IMR-90 (cell line): ENCODE results near the gene CALN1. TPM values are rescaled to one million over a fixed set of nuclear protein-coding genes. Genes with fewer than 3 reads are reported as not detected.

Source experiments
- ATAC-seq: fragments of 200-7000 bp; cut with Tn5 transposase; 2 replicates; pipeline ENCODE4 v1.9.1; 2020; ENCODE audit warnings: low read depth, mild to moderate bottlenecking, moderate library complexity
- BruUV-seq: library from RNA; stranded (reverse); fragments of 400-500 nt; replicated peaks from 2 replicates; lab custom pipeline; 2021; lab: Mats Ljungman, UMichigan
- CTCF ChIA-PET: fragments of 300-600 bp; formaldehyde crosslinking; extraction: SDS; loops from one replicate; lab custom pipeline; 2021; ENCODE audit warnings: antibody characterized with exemption; lab: Yijun Ruan, JAX
- POLR2A ChIA-PET: fragments of 300-600 bp; sonication (Branson Sonifier 250); formaldehyde crosslinking; loops from one replicate; lab custom pipeline; 2022; ENCODE audit warnings: antibody characterized with exemption; ENCODE audit not compliant: unreplicated experiment; lab: Charles Lee
- DNase-seq: peaks from one replicate; pipeline ENCODE4 v3.0.0; 2013
- H2AFZ ChIP-seq: replicated peaks from 2 replicates; pipeline ENCODE3; 2013; ENCODE audit warnings: low read length, mild to moderate bottlenecking; ENCODE audit not compliant: poor library complexity
- H2AK5ac ChIP-seq: 2 replicates; pipeline ENCODE4 v1.6.1; 2013; ENCODE audit warnings: low read depth, low read length, inconsistent platforms
- H2AK9ac ChIP-seq: replicated peaks from 2 replicates; pipeline ENCODE3; 2013; ENCODE audit warnings: mild to moderate bottlenecking, low read depth, low read length, moderate library complexity; ENCODE audit not compliant: poor library complexity
- H2BK120ac ChIP-seq: 2 replicates; pipeline ENCODE4 v1.6.1; 2013; ENCODE audit warnings: low read depth, low read length, inconsistent platforms
- H2BK15ac ChIP-seq: 3 replicates; pipeline ENCODE4 v1.6.1; 2013; ENCODE audit warnings: low read depth, low read length, inconsistent platforms
- H2BK20ac ChIP-seq: 2 replicates; pipeline ENCODE4 v1.6.1; 2013; ENCODE audit warnings: low read depth, mild to moderate bottlenecking, inconsistent platforms, low read length, moderate library complexity
- H2BK5ac ChIP-seq: 2 replicates; pipeline ENCODE4 v1.6.1; 2013; ENCODE audit warnings: mild to moderate bottlenecking, low read depth, low read length, inconsistent platforms; ENCODE audit not compliant: poor library complexity, severe bottlenecking
- H3K14ac ChIP-seq: replicated peaks from 2 replicates; pipeline ENCODE4 v1.6.1; 2013; ENCODE audit warnings: low read depth, low read length, inconsistent platforms
- H3K18ac ChIP-seq: 2 replicates; pipeline ENCODE4 v1.6.1; 2013; ENCODE audit warnings: low read depth, low read length, control low read depth
- H3K23ac ChIP-seq: 2 replicates; pipeline ENCODE4 v1.6.1; 2013; ENCODE audit warnings: low read depth, low read length, inconsistent platforms
- H3K27ac ChIP-seq: 2 replicates; pipeline ENCODE4 v1.5.1; 2013; ENCODE audit warnings: mild to moderate bottlenecking, control low read depth, low read length; ENCODE audit not compliant: insufficient read depth
- H3K27me3 ChIP-seq: 2 replicates; pipeline ENCODE4 v1.6.1; 2013; ENCODE audit warnings: low read length; ENCODE audit not compliant: control insufficient read depth, insufficient read depth
- H3K36me3 ChIP-seq: 2 replicates; pipeline ENCODE4 v1.6.1; 2013; ENCODE audit warnings: low read length, mixed read lengths; ENCODE audit not compliant: control insufficient read depth, insufficient read depth
- H3K4ac ChIP-seq: 2 replicates; pipeline ENCODE4 v1.6.1; 2013; ENCODE audit warnings: low read depth, low read length, inconsistent platforms
- H3K4me1 ChIP-seq: 2 replicates; pipeline ENCODE4 v1.6.1; 2013; ENCODE audit warnings: low read length, mixed read lengths; ENCODE audit not compliant: control insufficient read depth, insufficient read depth
- H3K4me2 ChIP-seq: 2 replicates; pipeline ENCODE4 v1.6.1; 2013; ENCODE audit warnings: low read depth, mild to moderate bottlenecking, control low read depth, low read length, moderate library complexity
- H3K4me3 ChIP-seq: 2 replicates; pipeline ENCODE4 v1.5.1; 2013; ENCODE audit warnings: low read depth, mild to moderate bottlenecking, control low read depth, low read length, moderate library complexity; ENCODE audit not compliant: insufficient read depth
- H3K56ac ChIP-seq: 2 replicates; pipeline ENCODE4 v1.6.1; 2013; ENCODE audit warnings: low read length, inconsistent platforms; ENCODE audit not compliant: insufficient read depth; ENCODE audit errors: extremely low read depth
- H3K79me1 ChIP-seq, 2 experiments: 2 replicates each; pipeline ENCODE4 v1.6.1; 2013; ENCODE audit warnings: low read length in 2 of 2, inconsistent platforms in 1 of 2, low read depth in 1 of 2
- H3K9ac ChIP-seq: 2 replicates; pipeline ENCODE4 v1.6.1; 2013; ENCODE audit warnings: low read depth, low read length, control low read depth
- H3K9me1 ChIP-seq: 2 replicates; pipeline ENCODE4 v1.6.1; 2013; ENCODE audit warnings: low read length, inconsistent platforms; ENCODE audit not compliant: insufficient read depth
- H3K9me3 ChIP-seq: 2 replicates; pipeline ENCODE4 v1.6.1; 2013; ENCODE audit warnings: low read length; ENCODE audit not compliant: control insufficient read depth, insufficient read depth
- H4K20me1 ChIP-seq: 2 replicates; pipeline ENCODE4 v1.6.1; 2013; ENCODE audit warnings: low read length, inconsistent platforms; ENCODE audit not compliant: insufficient read depth
- H4K5ac ChIP-seq: 2 replicates; pipeline ENCODE4 v1.6.1; 2013; ENCODE audit warnings: mild to moderate bottlenecking, low read depth, low read length, control low read depth
- H4K8ac ChIP-seq, 2 experiments: 2 replicates each; pipeline ENCODE4 v1.6.1; 2013; ENCODE audit warnings: low read depth in 2 of 2, low read length in 2 of 2, control low read depth in 1 of 2, inconsistent platforms in 1 of 2
- H4K91ac ChIP-seq: 2 replicates; pipeline ENCODE4 v1.6.1; 2013; ENCODE audit warnings: low read depth, low read length, inconsistent platforms; ENCODE audit not compliant: insufficient read depth
- MAZ ChIP-seq: IDR thresholded peaks from 2 replicates; pipeline ENCODE4 v1.6.1; 2012; ENCODE audit warnings: low read depth, mild to moderate bottlenecking, low read length, improper control_type of control experiment, moderate library complexity, borderline replicate concordance
- WGBS, 2 experiments: methylation state at CpG; one replicate each; pipeline versions ENCODE4 v1.1.5 to v1.1.7; 2013; ENCODE audit warnings: missing lambda C conversion rate in 2 of 2; ENCODE audit not compliant: insufficient read length in 1 of 2; ENCODE audit errors: extremely low coverage in 2 of 2; 5-methylcytosine and 5-hydroxymethylcytosine counted together
- dilution Hi-C: fragments of 300-500 bp; cut with HindIII; formaldehyde crosslinking; loops from one replicate; pipeline ENCODE4 v1.14.3; 2018; ENCODE audit warnings: low sequenced_read_pairs; ENCODE audit not compliant: unreplicated experiment
- in situ Hi-C: fragments of 300-500 bp; cut with MboI; formaldehyde crosslinking; loops from 3 replicates; pipeline ENCODE4 v1.14.3; 2019; ENCODE audit warnings: low sequenced_read_pairs, inconsistent platforms, mixed read lengths
- intact Hi-C: fragments of 100-400 bp; cut with micrococcal nuclease; formaldehyde crosslinking; loops from 2 replicates; pipeline ENCODE4 v1.10.0; 2022
- polyA plus RNA-seq, 3 experiments: library from polyadenylated mRNA; depleted of rRNA; stranded (reverse); fragments of >200 nt; gene quantifications; 2 replicates each; pipeline ENCODE4 v1.2.3, GENCODE V29; 2012; ENCODE audit warnings: low replicate concordance in 1 of 3
- total RNA-seq: library from RNA; depleted of rRNA; stranded (reverse); fragments of >200 nt; gene quantifications from 2 replicates; pipeline ENCODE4 v1.2.3, GENCODE V29; 2012

Gene CALN1
- total and polyA plus RNA-seq, 2 of the 4 experiments (the other 2 are of a cell fraction): not detected

DNA sequence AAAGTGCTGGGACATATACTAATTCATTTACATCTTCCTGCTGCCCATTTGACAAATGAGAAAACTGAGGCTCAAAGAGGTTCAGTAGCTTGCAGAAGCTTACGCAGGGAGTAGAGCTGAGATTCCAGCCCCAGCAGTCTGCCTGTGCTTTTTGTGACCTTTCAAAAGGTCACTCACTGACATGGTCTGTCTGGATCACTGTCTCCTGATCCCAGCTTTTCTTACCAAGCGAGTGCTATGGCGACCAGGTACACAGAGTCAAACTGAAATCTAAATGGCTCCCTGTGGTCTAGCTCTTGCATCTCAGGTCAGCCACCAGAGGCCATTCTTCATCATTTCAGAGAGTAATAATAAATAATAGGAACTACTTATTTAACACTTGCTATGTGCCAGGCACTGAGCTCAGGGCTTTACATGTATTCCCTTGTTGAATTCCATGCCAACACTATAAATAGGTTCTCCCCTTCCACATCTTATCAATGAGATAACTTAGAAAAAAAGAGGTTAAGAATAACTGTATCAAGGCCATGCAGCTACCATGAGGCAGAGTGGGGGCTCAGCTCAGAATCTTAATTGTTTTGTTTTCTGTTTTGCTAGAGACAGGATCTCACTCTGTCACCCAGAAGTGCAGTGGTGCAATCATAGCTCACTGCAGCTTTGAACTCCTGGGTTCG, 381.0 kb downstream of the CALN1 start:
- Histone ChIP-seq H2BK20ac (no peak overlapping the region), H3K27me3 (no peaks in the 10 kb centered on the region), H2AK5ac (no peak overlapping the region), H3K14ac (no peak overlapping the region), H2BK5ac (no peak overlapping the region), H3K4me1 (no peaks in the 10 kb centered on the region), H3K36me3 (no peaks in the 10 kb centered on the region), H4K20me1 (no peaks in the 10 kb centered on the region), H3K4me3 (no peak overlapping the region), H3K9me3 (peaks cover 13% of the 10 kb centered on the region), H3K23ac (no peak overlapping the region), H2AK9ac (no peak overlapping the region), H3K79me1 (no peaks in the 10 kb centered on the region), H3K9me1 (no peaks in the 10 kb centered on the region), H4K5ac (no peak overlapping the region), H3K27ac (no peak overlapping the region), H2AFZ (no peak overlapping the region), H3K56ac (no peak overlapping the region), H4K8ac (no peak overlapping the region), H2BK120ac (no peak overlapping the region), H3K4ac (no peak overlapping the region), H2BK15ac (no peak overlapping the region), H3K9ac (no peak overlapping the region), H4K91ac (no peak overlapping the region), H3K18ac (no peak overlapping the region), H3K4me2 (no peak overlapping the region)
- dilution Hi-C loops: no loop called here
- DNase-seq (no peak), ATAC-seq (no peak)
- no peak for TF ChIP-seq MAZ
- POLR2A ChIA-PET: no interaction called here
- CTCF ChIA-PET: no interaction called here
- BruUV-seq: no TSS peak
- intact Hi-C loops: no loop called here
- in situ Hi-C loops: no loop called here
- WGBS, 2 experiments: 20% methylated on average over 1 of the region's 4 CpGs; no CpG with 5 or more reads in 1 of the 2 experiments
